ENCODE data around the gene CABP5. TPM values are rescaled to one million over a fixed set of nuclear protein-coding genes. Genes with fewer than 3 reads are reported as not detected.

Gene CABP5
- total RNA-seq, 1 experiment from 2014 or later = not detected

- CTCF ChIA-PET = no interaction called here
Observed at GRCh38 chr19:48059331-48059730, 15.5 kb upstream of the CABP5 start.

GRCh38 chr19:48053856-48054255 is 10.0 kb upstream of the CABP5 start:
- H3K36me3 Mint-ChIP-seq = peaks cover 15% of the 10 kb centered on the region
- no peak overlapping the region for H3K4me3 Mint-ChIP-seq
- POLR2A ChIA-PET = no interaction called here
- TF ChIP-seq HMGXB4 (CRISPR knock-in tag; IDR thresholded peaks at IDR 0.05) (no peak), GRHL2 (CRISPR knock-in tag; IDR thresholded peaks at IDR 0.05; ENCODE audit: insufficient replicate concordance, severe bottlenecking) (no peak), GABPB1 (CRISPR knock-in tag; IDR thresholded peaks at IDR 0.05) (no peak), ETV6 (CRISPR knock-in tag; IDR thresholded peaks at IDR 0.05) (no peak), GTF2I (CRISPR knock-in tag; conservative IDR thresholded peaks at IDR 0.05) (no peak), ZNF317 (CRISPR knock-in tag; IDR thresholded peaks at IDR 0.05; ENCODE audit: borderline replicate concordance, low read depth) (no peak), NR1H2 (CRISPR knock-in tag; IDR thresholded peaks at IDR 0.05) (no peak), ATF3 (CRISPR knock-in tag; conservative IDR thresholded peaks at IDR 0.05) (no peak), NR2C2 (CRISPR knock-in tag; IDR thresholded peaks at IDR 0.05) (no peak), ZMAT4 (CRISPR knock-in tag; IDR thresholded peaks at IDR 0.05) (no peak)

More at GRCh38 chr19:48059331-48059730, 15.5 kb upstream of the CABP5 start:
- no peak for TF ChIP-seq NFYB (CRISPR knock-in tag; conservative IDR thresholded peaks at IDR 0.05; ENCODE audit: low read depth)
- TF ChIP-seq ZNF281 (CRISPR knock-in tag; IDR thresholded peaks at IDR 0.05) = no peak
- TF ChIP-seq NR2C2 (CRISPR knock-in tag; IDR thresholded peaks at IDR 0.05) = no peak
- TF ChIP-seq STAT6 (CRISPR knock-in tag; conservative IDR thresholded peaks at IDR 0.05; ENCODE audit: low read depth) = no peak
- TF ChIP-seq CREM (CRISPR knock-in tag; IDR thresholded peaks at IDR 0.05) = no peak
- TF ChIP-seq SMAD3 (CRISPR knock-in tag; IDR thresholded peaks at IDR 0.05; ENCODE audit: borderline replicate concordance) = no peak
- no peak for TF ChIP-seq FOXP1 (CRISPR knock-in tag; IDR thresholded peaks at IDR 0.05; ENCODE audit: borderline replicate concordance)
- no peak for TF ChIP-seq ELF4 (CRISPR knock-in tag; IDR thresholded peaks at IDR 0.05; ENCODE audit: low read depth)
- TF ChIP-seq ATF2 (CRISPR knock-in tag; IDR thresholded peaks at IDR 0.05; ENCODE audit: borderline replicate concordance, low read depth) = no peak
- H3K4me1 Mint-ChIP-seq = peaks cover 28% of the 10 kb centered on the region
- DNase-seq (ENCODE audit: low spot score) = no peak
- 0 out of 2 replicates have a peak, but pooled peaks cover 2% of the 10 kb centered on the region for H3K36me3 Mint-ChIP-seq
- H3K4me3 Mint-ChIP-seq = no peak overlapping the region
- POLR2A ChIA-PET = no interaction called here
- H3K27ac Mint-ChIP-seq = no peak overlapping the region
- no peaks in the 10 kb centered on the region for H3K9me3 Mint-ChIP-seq
- no peak for ATAC-seq
- no peaks in the 10 kb centered on the region for H3K27me3 Mint-ChIP-seq (ENCODE audit: low read depth)

More at GRCh38 chr19:48053856-48054255, 10.0 kb upstream of the CABP5 start:
- peaks cover 20% of the 10 kb centered on the region for H3K9me3 Mint-ChIP-seq
- no peak for DNase-seq (ENCODE audit: low spot score)
- no peak for ATAC-seq
- CTCF ChIA-PET = no interaction called here
- no peak overlapping the region for H3K27ac Mint-ChIP-seq
- no peaks in the 10 kb centered on the region; the same call in 1 of the 2 replicates for H3K27me3 Mint-ChIP-seq (ENCODE audit: low read depth)
- H3K4me1 Mint-ChIP-seq = no peaks in the 10 kb centered on the region

All from WTC11 (cell line).